ENCODE results near the gene ETV6.

The ETV6 gene

DNA sequence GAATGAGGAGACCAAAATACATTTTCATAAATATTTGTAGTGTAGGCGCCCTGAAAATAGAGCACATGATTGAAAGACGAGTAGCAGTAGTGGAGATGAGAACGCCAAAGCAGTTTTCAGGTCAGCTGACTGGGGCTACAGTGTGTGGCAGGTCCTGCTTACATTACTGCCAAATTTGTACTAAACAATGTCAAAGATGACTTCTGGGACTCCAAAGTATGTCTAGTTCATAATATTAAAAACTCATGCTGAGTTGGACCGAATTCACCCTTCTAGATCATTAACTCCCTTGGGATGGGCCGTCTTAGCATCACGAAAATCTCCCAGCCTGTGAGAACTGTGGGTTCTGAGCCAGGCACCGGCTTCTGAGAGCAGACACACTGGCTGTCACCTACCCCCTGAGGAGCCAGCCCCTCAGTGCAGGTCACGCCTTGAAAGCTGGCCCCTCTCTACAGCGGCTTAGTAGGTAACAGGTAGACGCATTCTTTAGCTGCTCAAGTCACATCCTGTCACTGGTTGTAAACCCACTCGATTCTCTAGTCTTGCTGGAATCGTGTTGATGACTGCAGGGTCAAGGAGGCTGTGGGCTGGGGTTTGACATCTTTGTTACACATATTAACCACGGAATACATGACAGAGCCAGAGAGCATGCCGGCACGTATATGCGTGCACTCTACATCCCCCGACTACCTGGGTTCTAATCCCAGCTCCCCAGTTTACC lies 210.4 kb downstream of the ETV6 start:
- no peak for DNase-seq (ENCODE audit: low read depth)

GRCh38 chr12:11861155-11861863 lies 211.8 kb downstream of the ETV6 start:
- DNase-seq (ENCODE audit: low read depth): no peak

DNA sequence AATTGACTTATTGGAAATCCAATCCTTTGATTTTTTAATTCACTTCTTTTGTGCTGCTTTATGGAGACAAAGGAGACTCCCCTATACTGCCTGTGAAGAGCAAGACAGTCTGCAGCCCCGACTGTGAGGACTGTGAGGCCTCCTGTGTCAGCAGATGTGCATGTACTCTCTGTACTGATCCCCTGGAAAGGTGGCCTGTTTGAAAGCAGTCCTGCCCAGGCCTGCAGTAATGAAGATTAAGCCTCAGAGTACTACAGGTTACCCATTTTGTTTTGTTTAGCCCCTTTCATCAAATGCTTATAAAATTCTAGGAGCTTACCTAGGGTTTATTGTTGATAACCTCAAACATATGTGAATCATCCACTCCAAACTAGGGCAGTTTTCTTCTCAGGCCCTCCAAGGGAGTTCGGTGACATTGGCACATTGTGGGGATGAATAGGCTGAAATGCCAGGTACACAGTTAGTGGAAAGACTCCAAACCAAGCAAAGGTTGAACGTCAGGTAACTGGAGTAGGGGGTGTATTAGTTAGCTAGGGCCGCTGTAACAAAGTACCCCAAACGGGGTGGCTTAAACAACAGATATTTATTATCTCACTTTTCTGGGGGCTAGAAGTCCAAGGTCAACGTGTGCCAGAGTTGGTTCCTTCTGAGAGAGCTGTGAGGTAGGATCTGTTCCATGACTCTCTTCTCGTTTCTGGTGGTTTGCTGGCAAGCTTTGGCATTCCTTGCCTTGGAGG lies 212.6 kb downstream of the ETV6 start:
- DNase-seq (ENCODE audit: low read depth): no peak

- DNase-seq (ENCODE audit: low read depth): peak; percentile 23
Observed at GRCh38 chr12:11862798-11863197, 213.3 kb downstream of the ETV6 start.

- DNase-seq (ENCODE audit: low read depth): no peak
Observed at GRCh38 chr12:11863478-11863906, 214.0 kb downstream of the ETV6 start.

- DNase-seq (ENCODE audit: low read depth): no peak
Observed at GRCh38 chr12:11863988-11864387, 214.5 kb downstream of the ETV6 start.

GRCh38 chr12:11865824-11866223 lies 216.3 kb downstream of the ETV6 start:
- DNase-seq (ENCODE audit: low read depth): no peak

DNA sequence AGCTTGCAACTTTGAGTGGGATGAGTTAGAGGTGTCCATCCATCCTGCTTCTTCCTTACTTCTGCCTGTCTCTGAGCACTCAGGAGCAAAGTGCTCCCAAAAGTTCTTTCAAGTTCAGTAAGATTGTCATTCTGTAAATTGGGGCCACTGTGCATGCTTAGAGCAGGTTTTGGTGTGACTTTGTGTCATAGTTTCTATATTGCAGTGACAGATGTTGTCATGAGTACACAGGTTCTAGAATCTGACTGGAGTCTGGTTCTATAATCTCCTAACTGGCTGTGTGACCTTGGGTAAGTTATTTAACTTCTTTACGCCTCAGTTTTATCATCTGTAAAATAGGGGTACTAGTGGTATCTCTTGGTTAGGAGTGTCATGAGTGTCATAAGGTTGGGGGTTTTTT lies 218.6 kb downstream of the ETV6 start:
- DNase-seq (ENCODE audit: low read depth): no peak

DNA sequence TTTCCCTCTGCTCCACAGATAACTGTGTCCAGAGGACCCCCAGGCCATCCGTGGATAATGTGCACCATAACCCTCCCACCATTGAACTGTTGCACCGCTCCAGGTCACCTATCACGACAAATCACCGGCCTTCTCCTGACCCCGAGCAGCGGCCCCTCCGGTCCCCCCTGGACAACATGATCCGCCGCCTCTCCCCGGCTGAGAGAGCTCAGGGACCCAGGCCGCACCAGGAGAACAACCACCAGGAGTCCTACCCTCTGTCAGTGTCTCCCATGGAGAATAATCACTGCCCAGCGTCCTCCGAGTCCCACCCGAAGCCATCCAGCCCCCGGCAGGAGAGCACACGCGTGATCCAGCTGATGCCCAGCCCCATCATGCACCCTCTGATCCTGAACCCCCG lies 219.9 kb downstream of the ETV6 start:
- DNase-seq (ENCODE audit: low read depth): no peak

GRCh38 chr12:11870041-11870451 lies 220.6 kb downstream of the ETV6 start:
- no peak for DNase-seq (ENCODE audit: low read depth)

GRCh38 chr12:11872055-11872454 lies 222.6 kb downstream of the ETV6 start:
- no peak for DNase-seq (ENCODE audit: low read depth)

DNA sequence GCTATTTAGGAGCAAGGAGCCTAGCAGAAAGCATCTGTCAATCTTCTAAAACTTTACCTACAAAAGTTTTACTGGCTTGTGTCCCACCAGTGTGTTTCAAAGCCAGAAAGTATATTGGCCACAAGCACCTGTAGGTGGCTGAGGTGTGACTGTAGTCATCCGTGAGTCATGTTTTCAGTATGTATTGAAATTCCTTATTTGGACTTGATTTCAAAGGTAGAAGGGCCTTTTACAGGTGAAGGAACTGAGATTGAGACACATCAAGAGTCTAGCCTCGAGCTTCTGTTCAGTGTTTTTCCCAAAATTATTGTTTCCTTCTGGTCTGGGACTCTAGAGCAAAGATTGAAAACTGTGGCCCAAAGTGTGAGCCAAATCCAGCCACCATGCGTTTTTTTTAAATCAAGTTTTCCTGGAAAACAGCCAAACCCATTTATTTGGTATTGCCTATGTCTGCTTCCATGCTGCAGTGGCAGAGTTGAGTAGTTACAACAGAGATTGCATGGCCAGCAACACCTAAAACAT lies 226.0 kb downstream of the ETV6 start:
- DNase-seq (ENCODE audit: low read depth): no peak

GRCh38 chr12:11876307-11876706 lies 226.8 kb downstream of the ETV6 start:
- no peak for DNase-seq (ENCODE audit: low read depth)

GRCh38 chr12:11877102-11877826 lies 227.8 kb downstream of the ETV6 start:
- no peak for DNase-seq (ENCODE audit: low read depth)

DNA sequence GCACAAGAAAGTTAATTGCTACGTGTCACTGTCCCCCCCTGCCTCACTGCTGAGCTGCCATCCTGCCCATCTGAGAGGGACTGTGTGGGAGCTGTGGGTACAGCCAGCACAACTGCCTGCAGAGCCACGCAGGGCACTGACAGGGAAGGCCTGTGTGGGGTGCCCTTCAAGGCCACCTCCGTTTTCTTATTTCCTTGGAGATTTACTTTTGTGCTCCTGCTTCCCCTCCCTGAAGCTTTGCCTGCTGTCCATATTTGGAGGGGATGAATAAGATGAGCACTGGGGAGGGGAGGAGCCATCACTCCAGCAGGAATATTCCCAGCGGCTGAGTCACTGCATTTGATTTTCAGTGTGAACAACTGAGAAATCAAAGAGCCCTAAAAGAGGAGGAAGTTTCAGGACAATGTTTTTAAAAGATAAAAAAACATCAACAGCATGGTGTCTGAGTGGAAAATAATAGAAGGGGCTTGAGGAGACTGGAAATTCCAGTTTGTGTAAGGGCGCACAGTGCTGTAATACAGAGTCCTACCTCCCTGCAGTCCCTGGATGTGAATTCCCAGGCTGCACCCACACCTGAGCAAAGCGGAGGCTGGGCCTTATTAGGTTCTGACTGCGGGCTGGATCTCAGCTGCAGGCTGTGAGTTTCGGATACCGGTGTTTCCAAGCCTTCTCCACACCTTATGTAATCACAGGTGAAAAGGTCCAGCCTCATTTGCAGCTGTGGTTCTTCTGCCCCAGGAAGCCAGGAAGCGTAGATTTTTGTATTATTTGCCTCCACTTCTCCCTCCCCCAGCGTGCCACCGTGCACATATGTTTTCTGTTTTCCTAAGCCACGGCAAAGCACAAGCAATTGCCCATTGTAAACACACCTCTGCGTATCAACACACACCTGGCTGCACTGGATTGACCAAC lies 228.7 kb downstream of the ETV6 start:
- DNase-seq (ENCODE audit: low read depth): no peak

DNA sequence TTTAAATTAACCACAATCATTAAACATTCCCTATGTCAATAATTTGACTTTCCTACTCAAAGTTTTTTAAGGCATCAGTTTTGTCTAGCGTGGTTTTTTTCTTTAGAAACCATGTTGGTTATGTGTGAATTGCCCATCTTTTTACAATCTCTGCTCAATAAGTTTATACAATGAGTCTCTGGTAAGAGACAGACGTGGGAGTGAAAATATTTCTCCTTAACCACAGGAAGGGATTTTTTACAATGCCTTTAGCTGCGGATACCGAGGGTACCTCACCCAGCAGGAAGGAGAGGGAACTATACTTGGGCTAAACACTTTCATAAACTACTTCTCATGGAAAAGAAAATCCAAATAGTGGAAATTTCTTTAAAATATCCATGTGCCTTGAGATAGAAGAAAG lies 229.8 kb downstream of the ETV6 start:
- no peak for DNase-seq (ENCODE audit: low read depth)

GRCh38 chr12:11880381-11880780 lies 230.9 kb downstream of the ETV6 start:
- DNase-seq (ENCODE audit: low read depth): no peak

DNA sequence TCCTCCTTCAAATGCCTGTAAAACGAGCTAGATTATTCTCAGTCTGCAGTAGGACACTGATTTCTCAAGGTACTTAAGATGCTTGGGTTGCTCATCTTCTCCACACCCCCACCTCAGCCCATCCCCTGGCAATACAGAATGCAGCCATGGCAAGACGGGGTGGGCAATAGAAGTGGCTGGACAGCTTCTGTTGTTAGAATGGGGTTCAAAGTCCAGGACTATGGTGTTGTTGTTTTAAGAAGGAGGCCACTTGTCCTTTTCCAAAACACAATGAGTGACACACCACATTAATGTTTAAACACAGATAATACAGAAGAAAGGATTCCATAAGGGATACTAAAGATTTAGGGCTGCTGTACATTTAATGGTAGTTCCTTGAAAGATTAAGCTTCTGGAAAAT lies 232.4 kb downstream of the ETV6 start:
- DNase-seq (ENCODE audit: low read depth): no peak

DNA sequence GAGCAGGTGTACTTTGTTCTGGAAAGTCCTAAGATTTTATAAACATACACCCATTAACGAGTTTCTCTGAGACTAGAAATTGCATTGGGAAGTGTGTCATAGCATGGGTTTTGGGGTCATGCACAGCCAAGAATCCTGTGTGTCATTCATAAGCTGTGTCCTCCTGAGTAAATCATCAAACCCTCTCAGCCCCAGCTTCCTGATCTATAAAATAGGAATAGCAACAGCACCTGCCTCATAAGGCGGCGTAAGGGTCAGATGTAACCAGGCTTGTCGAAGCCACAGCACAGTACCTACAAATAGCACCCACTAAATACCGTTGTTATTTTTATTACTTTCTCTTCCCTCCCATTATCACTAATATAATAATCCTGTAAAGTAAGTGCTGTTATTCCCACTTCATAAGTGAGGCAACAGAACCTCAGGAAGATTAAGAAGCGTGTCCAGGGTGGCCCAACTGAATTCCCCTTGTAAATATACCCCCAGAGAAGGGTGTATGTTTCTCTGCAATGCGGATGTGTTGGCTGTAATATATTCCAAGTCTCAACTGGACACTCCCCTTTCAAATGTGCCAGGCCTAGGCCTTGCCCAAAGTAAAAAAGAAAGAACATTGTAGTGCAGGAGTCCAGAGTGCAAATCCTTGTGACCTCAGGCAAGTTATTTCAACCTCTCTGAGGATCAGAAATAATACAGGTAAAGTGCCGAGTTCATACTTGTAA lies 233.0 kb downstream of the ETV6 start:
- DNase-seq (ENCODE audit: low read depth): no peak

- DNase-seq (ENCODE audit: low read depth): no peak
Observed at GRCh38 chr12:11884116-11884515, 234.6 kb downstream of the ETV6 start.

Measured in fibroblast of the conjunctiva (primary cell).